Adrenal gland (tissue), 12 donors: ENCODE data around the gene VDAC1. TPM values are rescaled to one million over a fixed set of nuclear protein-coding genes. Genes with fewer than 3 reads are reported as not detected.
"Not testable (repeated sequence)": the region's sequence is repeated elsewhere in the genome, so short reads cannot be mapped to it uniquely, and the experiment has no call there.

ENCODE experiments used
- DNase-seq, 7 donors: peaks; one replicate each; pipeline ENCODE4 v3.0.0-alpha.2; 2019 to 2020
- H3K27ac ChIP-seq, 5 donors: fragments of 200-600 bp; sonication (generic) in 4 of 5; 1 replicate in 3 of 5; 2 replicates in 2 of 5; pipeline versions ENCODE4 v1.5.1 to v1.8.0; 2016 to 2020; ENCODE audit warnings: mild to moderate bottlenecking in 1 of 5
- H3K27me3 ChIP-seq: fragments of 200-600 bp; 2 replicates; pipeline ENCODE4 v1.8.0; 2021
- H3K36me3 ChIP-seq, 2 donors: fragments of 200-600 bp; replicated peaks in 1 of 2; 1 replicate in 1 of 2; 2 replicates in 1 of 2; pipeline versions ENCODE4 v1.5.1 to v1.8.0; 2018 to 2022
- H3K4me1 ChIP-seq, 2 donors: fragments of 200-600 bp; replicated peaks in 1 of 2; 1 replicate in 1 of 2; 2 replicates in 1 of 2; pipeline versions ENCODE4 v1.5.1 to v1.8.0; 2018 to 2021
- H3K4me3 ChIP-seq, 4 donors: fragments of 200-600 bp; sonication (generic) in 3 of 4; one replicate each; pipeline ENCODE4 v1.5.1; 2016 to 2018
- H3K9me3 ChIP-seq, 3 donors: fragments of 200-600 bp; sonication (generic) in 1 of 3; replicated peaks in 1 of 3; 1 replicate in 2 of 3; 2 replicates in 1 of 3; pipeline versions ENCODE4 v1.5.1 to v1.8.0; 2016 to 2021
- CTCF ChIP-seq, 6 experiments: fragments of 450-650 bp in 4 of 6; fragments of 200-600 bp in 2 of 6; sonication (generic) in 1 of 6; IDR thresholded peaks; 1 replicate in 5 of 6; 2 replicates in 1 of 6; pipeline versions ENCODE4 v1.5.1 to v1.8.0; 2016 to 2021; ENCODE audit warnings: antibody characterized with exemption in 6 of 6, mild to moderate bottlenecking in 2 of 6, moderate library complexity in 1 of 6
- POLR2A ChIP-seq, 2 donors: fragments of 450-650 bp; IDR thresholded peaks; one replicate each; pipeline ENCODE4 v1.6.1; 2017; ENCODE audit warnings: antibody characterized with exemption in 2 of 2, mild to moderate bottlenecking in 2 of 2, moderate library complexity in 1 of 2
- WGBS, 4 donors: extraction: QIAGEN DNeasy Blood & Tissue Kit in 2 of 4; methylation state at CpG; one replicate each; pipeline versions ENCODE4 v1.1.5 to v1.1.7; 2013 to 2017; 5-methylcytosine and 5-hydroxymethylcytosine counted together
- intact Hi-C, 2 donors: fragments of 100-400 bp; cut with DNase I; formaldehyde crosslinking; loops; one replicate each; pipeline versions ENCODE4 v1.14.1 to v1.15.0; 2022 to 2023
- polyA plus RNA-seq, 3 donors: library from polyadenylated mRNA; stranded (reverse); fragments of 200-250 nt in 2 of 3; fragments of 350-450 nt in 1 of 3; fragmentation: Illumina TruSeq in 1 of 3; extraction: RNeasy Lipid Tissue Mini Kit (QIAGEN cat#74804) in 1 of 3; gene quantifications; one replicate each; pipeline ENCODE4 v1.2.3, GENCODE V29; 2013 to 2014
- total RNA-seq, 9 donors: library from RNA; depleted of rRNA in 4 of 9; stranded (reverse); fragments of >200 nt in 4 of 9; fragments of 120-200 nt in 1 of 9; fragmentation: NEBNext Ultra II Directional in 1 of 9; extraction: Animal tissue kit (Norgen Biotek cat#: 25700) in 1 of 9; gene quantifications; one replicate each; pipeline versions ENCODE4 v1.1.0 to v1.2.4, GENCODE V29; 2013 to 2023
- donor health status: healthy with polysubstance abuse.
- donor health status: Bipolar disorder and iron deficiency.
- donor health status: DM: yes; HTN: yes; CAD: no.
- donor health status: DM: no; HTN: no; CAD: no.
- donor health status: DM: no; HTN: no; CAD: no.
- donor health status: DM: yes; HTN: yes; CAD: no.

Gene VDAC1
- total and polyA plus RNA-seq, 12 donors = 66.0 to 476 (median 136) TPM

DNA sequence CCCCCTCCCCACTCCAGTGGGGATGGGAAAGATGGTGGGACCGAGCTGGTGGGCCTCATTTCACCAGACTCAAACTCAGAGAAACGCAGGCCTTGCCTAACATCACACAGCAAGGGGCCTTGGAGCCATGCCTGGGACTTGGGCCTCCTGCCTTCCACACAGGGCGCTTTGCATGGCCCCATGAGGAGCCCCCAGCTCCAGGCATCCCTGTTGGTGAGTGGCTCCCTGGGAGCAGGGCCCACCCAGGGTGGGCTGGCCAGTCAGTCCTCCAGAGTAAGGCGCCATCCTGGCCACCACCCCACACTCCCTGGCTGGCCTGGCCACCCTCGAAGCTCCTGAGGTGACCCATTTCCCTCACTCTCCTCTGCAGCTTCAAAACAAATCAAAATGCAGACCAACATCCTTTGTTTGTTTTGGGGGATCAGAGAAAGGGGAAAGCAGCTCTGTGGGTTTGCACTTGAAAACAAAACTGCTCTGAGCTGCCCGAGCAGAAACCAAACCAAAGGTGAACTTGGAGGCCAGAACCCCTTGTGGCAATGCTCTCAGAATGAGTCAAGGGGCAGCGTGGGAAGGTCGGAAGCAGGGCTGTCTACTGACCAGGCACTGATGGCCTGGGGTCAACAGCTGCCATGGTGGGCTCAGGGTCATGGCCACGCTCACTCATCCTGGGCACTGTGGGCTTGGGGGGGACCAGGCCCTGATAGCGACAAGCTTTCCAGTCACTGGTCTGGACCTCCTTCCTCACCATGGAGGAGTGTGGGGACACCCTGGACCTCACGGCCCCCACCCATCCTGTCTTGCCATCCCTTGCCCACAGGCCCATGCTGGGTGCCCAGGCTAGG lies 37.0 kb upstream of the VDAC1 start:
- H3K27me3 ChIP-seq = no peaks in the 10 kb centered on the region
- no peaks in the 10 kb centered on the region for H3K9me3 ChIP-seq
- no peaks in the 10 kb centered on the region for H3K36me3 ChIP-seq
- TF ChIP-seq POLR2A (IDR thresholded peaks at IDR 0.05) = no peak
- no peaks in the 10 kb centered on the region for H3K4me1 ChIP-seq
- no peak overlapping the region for H3K4me3 ChIP-seq
- H3K27ac ChIP-seq = no peak overlapping the region
- DNase-seq = no peak
- intact Hi-C loops = loop anchor here in 1 of 2 donors (5.0 kb wide), 1 partner anchor 101 kb away; no protein-coding TSS in a partner anchor
- 85 to 90% (median 89%) methylated on average over 9 to 11 of the region's 11 CpGs for WGBS, 4 donors

DNA sequence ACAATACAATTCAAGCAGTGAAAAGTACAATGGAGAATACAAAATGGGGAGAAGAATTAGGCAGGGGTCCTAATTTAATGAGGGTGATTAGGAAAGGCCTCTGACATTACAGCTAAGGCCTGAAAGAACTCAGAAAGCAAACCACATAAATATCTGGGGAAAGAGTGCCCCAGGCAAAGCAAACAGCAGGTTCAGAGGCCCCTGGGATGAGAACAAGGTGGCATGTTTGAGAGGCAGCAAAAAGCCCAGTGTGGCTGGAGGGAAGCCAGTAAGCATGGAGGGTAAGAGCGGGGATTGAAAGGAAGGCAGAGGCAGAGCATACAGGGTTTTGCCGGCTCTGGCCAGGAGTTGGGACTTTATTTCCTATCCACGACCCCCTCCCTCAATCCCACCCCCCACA lies 33.4 kb upstream of the VDAC1 start:
- intact Hi-C loops = loop anchor here in 1 of 2 donors (2.0 kb wide), 1 partner anchor 105 kb away; no protein-coding TSS in a partner anchor

DNA sequence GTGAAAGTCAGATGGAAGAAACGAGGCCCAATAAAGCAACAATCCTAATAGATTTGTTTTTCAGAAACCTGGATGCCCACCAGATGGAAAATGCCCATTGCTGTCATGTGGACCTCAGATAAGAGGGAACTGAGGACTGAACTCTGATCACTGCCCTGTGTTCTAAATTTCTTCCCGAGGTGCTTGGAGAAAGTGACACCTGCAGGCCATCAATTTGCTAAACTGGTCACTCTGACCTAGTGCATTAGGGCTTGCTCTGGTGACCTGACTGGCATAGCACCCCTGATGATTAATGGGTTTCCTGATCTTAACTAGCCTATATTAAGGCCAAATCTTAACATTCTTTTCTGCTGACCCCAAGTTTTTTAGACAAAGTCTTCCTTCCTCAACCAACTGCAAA lies 32.4 kb upstream of the VDAC1 start:
- Histone ChIP-seq H3K27me3 (no peaks in the 10 kb centered on the region), H3K36me3 (no peaks in the 10 kb centered on the region), H3K9me3 (no peaks in the 10 kb centered on the region), H3K4me3 (no peak overlapping the region), H3K4me1 (no peaks in the 10 kb centered on the region), H3K27ac (no peak overlapping the region)
- intact Hi-C loops = no loop called here
- no peak for TF ChIP-seq POLR2A (IDR thresholded peaks at IDR 0.05)
- TF ChIP-seq CTCF (IDR thresholded peaks at IDR 0.05) = no peak
- DNase-seq = no peak
- WGBS, 4 donors = 54 to 73% (median 65%) methylated on average over 2 of the region's 2 CpGs

More for the DNA sequence above, 33.4 kb upstream of the VDAC1 start:
- no peak overlapping the region for H3K27ac ChIP-seq
- no peaks in the 10 kb centered on the region for H3K36me3 ChIP-seq
- WGBS, 4 donors = 61 to 73% (median 68%) methylated on average over 3 of the region's 3 CpGs
- TF ChIP-seq POLR2A (IDR thresholded peaks at IDR 0.05) = no peak
- no peak for TF ChIP-seq CTCF (IDR thresholded peaks at IDR 0.05)
- H3K9me3 ChIP-seq = no peaks in the 10 kb centered on the region
- DNase-seq = no peak
- no peaks in the 10 kb centered on the region for H3K27me3 ChIP-seq
- no peaks in the 10 kb centered on the region for H3K4me1 ChIP-seq
- no peak overlapping the region for H3K4me3 ChIP-seq

GRCh38 chr5:134034326-134034725 lies 29.6 kb upstream of the VDAC1 start:
- Histone ChIP-seq H3K27ac (no peak overlapping the region), H3K9me3 (no peaks in the 10 kb centered on the region), H3K27me3 (no peaks in the 10 kb centered on the region), H3K4me1 (no peaks in the 10 kb centered on the region), H3K36me3 (no peaks in the 10 kb centered on the region), H3K4me3 (no peak overlapping the region)
- TF ChIP-seq POLR2A (IDR thresholded peaks at IDR 0.05) = no peak
- no peak for TF ChIP-seq CTCF (IDR thresholded peaks at IDR 0.05)
- intact Hi-C loops = no loop called here
- DNase-seq = no peak
- 88 to 93% (median 91%) methylated on average over 18 of the region's 18 CpGs for WGBS, 4 donors

GRCh38 chr5:134030303-134030964 lies 25.7 kb upstream of the VDAC1 start:
- DNase-seq, H3K27ac ChIP-seq, H3K4me1 ChIP-seq, H3K4me3 ChIP-seq, H3K36me3 ChIP-seq, H3K9me3 ChIP-seq, H3K27me3 ChIP-seq, intact Hi-C loops: not testable (repeated sequence)
- 91 to 93% (median 92%) methylated on average over 4 of the region's 4 CpGs for WGBS, 4 donors
